Activated B cell treated with CpG ODN at 0.5 μM for 24 hours (primary cell): ENCODE measurements around the gene TOPORS. TPM values are rescaled to one million over a fixed set of nuclear protein-coding genes. Genes with fewer than 3 reads are reported as not detected.

Experiments
- ATAC-seq: fragments of 200-7000 bp; cut with Tn5 transposase; one replicate; pipeline ENCODE4 v1.10.0; 2021; ENCODE audit warnings: low read depth, mild to moderate bottlenecking, moderate library complexity
- CTCF ChIA-PET: fragments of 350-600 bp; sonication (Branson Sonifier 250); formaldehyde crosslinking; loops from one replicate; lab custom pipeline; 2021; ENCODE audit warnings: antibody characterized with exemption; lab: Charles Lee
- POLR2A ChIA-PET: fragments of 350-600 bp; sonication (Branson Sonifier 250); formaldehyde crosslinking; loops from one replicate; lab custom pipeline; 2021; ENCODE audit warnings: antibody characterized with exemption; lab: Charles Lee
- DNase-seq: peaks from one replicate; pipeline ENCODE4 v3.0.0; 2022
- H3K27ac Mint-ChIP-seq: one replicate; pipeline ENCODE4 v1.8.0; 2020; ENCODE audit warnings: mixed read lengths
- H3K27me3 Mint-ChIP-seq: one replicate; pipeline ENCODE4 v1.8.0; 2021; ENCODE audit warnings: mixed read lengths
- H3K36me3 Mint-ChIP-seq: one replicate; pipeline ENCODE4 v1.8.0; 2021; ENCODE audit warnings: low read depth, mixed read lengths
- H3K4me1 Mint-ChIP-seq: one replicate; pipeline ENCODE4 v1.8.0; 2021; ENCODE audit warnings: mixed read lengths
- H3K4me3 Mint-ChIP-seq: one replicate; pipeline ENCODE4 v1.8.0; 2020; ENCODE audit warnings: mild to moderate bottlenecking, mixed read lengths
- H3K9me3 Mint-ChIP-seq: one replicate; pipeline ENCODE4 v1.8.0; 2020; ENCODE audit warnings: mixed read lengths
- intact Hi-C: fragments of 100-400 bp; cut with micrococcal nuclease; formaldehyde crosslinking; loops from one replicate; pipeline ENCODE4 v1.15.1; 2024
- total RNA-seq: library from RNA; stranded (reverse); gene quantifications from 2 replicates; pipeline ENCODE4 v1.2.3, GENCODE V29; 2022
- TF ChIP-seq, protein P1 (sequence below): fragments of 200-600 bp; IDR thresholded peaks from one replicate; pipeline ENCODE4 v1.8.0; 2022; ENCODE audit warnings: antibody characterized with exemption, mild to moderate bottlenecking

TOPORS gene
- total RNA-seq, 1 donor from 2014 or later: 15.6 TPM

DNA sequence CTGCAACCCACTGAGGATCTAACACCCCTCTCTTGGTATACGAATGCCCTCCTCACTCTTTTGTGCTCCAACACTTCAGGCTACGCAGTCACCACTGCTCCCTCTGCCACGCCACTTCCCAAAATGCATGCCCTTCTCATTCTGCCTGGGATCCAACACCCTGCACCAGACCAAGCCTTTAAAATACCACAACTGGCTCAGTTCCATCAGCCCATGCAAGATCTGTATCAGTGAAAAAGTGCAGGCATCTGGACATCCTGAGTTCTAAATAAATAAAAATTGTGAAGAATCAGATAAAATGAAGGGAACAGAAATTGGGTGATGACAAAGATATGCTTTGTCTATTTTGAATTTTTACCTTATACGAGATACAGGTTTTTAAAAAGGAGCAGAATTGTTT is 17.9 kb upstream of the TOPORS start:
- H3K4me3 Mint-ChIP-seq: no peak overlapping the region
- CTCF ChIA-PET: no interaction called here
- intact Hi-C loops: loop anchor here (5.0 kb wide), 1 partner anchor 657 kb away; no protein-coding TSS in a partner anchor

GRCh38 chr9:32566770-32567169 is 14.4 kb upstream of the TOPORS start:
- H3K9me3 Mint-ChIP-seq: no peaks in the 10 kb centered on the region
- POLR2A ChIA-PET: no interaction called here
- CTCF ChIA-PET: interaction anchor here (1.3 kb wide), 1 partner anchor 188 kb away, joined by 7 read pairs; no protein-coding TSS in a partner anchor
- H3K4me3 Mint-ChIP-seq: no peak overlapping the region
- TF ChIP-seq, protein P1, sequence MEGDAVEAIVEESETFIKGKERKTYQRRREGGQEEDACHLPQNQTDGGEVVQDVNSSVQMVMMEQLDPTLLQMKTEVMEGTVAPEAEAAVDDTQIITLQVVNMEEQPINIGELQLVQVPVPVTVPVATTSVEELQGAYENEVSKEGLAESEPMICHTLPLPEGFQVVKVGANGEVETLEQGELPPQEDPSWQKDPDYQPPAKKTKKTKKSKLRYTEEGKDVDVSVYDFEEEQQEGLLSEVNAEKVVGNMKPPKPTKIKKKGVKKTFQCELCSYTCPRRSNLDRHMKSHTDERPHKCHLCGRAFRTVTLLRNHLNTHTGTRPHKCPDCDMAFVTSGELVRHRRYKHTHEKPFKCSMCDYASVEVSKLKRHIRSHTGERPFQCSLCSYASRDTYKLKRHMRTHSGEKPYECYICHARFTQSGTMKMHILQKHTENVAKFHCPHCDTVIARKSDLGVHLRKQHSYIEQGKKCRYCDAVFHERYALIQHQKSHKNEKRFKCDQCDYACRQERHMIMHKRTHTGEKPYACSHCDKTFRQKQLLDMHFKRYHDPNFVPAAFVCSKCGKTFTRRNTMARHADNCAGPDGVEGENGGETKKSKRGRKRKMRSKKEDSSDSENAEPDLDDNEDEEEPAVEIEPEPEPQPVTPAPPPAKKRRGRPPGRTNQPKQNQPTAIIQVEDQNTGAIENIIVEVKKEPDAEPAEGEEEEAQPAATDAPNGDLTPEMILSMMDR: no peak
- peaks cover 55% of the 10 kb centered on the region for H3K36me3 Mint-ChIP-seq
- H3K27me3 Mint-ChIP-seq: no peaks in the 10 kb centered on the region
- DNase-seq (no peak), ATAC-seq (no peak)
- H3K4me1 Mint-ChIP-seq: peaks cover 7% of the 10 kb centered on the region
- no peak overlapping the region for H3K27ac Mint-ChIP-seq
- intact Hi-C loops: no loop called here

More for the DNA sequence above, 17.9 kb upstream of the TOPORS start:
- Mint-ChIP-seq H3K27ac (no peak overlapping the region), H3K27me3 (no peaks in the 10 kb centered on the region), H3K9me3 (no peaks in the 10 kb centered on the region), H3K36me3 (peaks cover 50% of the 10 kb centered on the region), H3K4me1 (peaks cover 23% of the 10 kb centered on the region)
- ATAC-seq (no peak), DNase-seq (no peak)
- TF ChIP-seq, protein P1: no peak
- POLR2A ChIA-PET: no interaction called here

- Mint-ChIP-seq H3K27me3 (no peaks in the 10 kb centered on the region), H3K4me1 (peaks cover 5% of the 10 kb centered on the region), H3K27ac (no peak overlapping the region), H3K4me3 (no peak overlapping the region), H3K9me3 (no peaks in the 10 kb centered on the region), H3K36me3 (peaks cover 55% of the 10 kb centered on the region)
- no peak for ATAC-seq
- intact Hi-C loops: no loop called here
- TF ChIP-seq, protein P1: no peak
- ChIA-PET CTCF (interaction anchor here (0.6 to 1.3 kb wide), 2 partner anchors 134 to 187 kb away, joined by 3 to 7 read pairs; no protein-coding TSS in a partner anchor), POLR2A (no interaction called here)
- no peak for DNase-seq
Measured at GRCh38 chr9:32565967-32566366, 13.6 kb upstream of the TOPORS start.

DNA sequence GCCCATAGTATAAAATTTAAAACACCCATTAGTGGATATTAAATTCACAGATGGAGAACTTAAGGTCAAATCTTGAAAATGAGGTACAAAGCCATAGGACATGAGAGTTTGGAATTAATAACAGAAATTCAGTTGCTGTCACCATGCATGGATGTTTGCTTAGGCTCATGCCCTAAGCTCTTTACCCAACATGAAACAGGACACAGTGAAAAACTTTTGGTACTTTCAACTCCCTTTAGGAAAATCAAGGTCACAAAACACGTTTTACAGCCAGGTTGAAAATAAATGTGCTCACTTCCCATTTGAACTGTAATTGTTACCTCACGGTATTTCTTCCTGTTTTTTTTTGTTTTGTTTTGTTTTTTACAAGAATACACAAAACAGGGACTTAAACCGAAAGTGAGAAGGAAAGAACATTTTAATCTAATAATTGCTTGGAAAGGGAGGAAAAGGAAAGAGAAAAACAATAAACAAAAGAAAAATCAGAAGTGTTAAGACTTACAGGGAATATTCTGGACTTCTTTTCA is 6.1 kb upstream of the TOPORS start:
- H3K4me3 Mint-ChIP-seq: no peak overlapping the region
- no peaks in the 10 kb centered on the region for H3K9me3 Mint-ChIP-seq
- ChIA-PET CTCF (interaction anchor here (1.8 kb wide), 1 partner anchor 14 kb away, joined by 4 read pairs; no protein-coding TSS in a partner anchor), POLR2A (interaction anchor here (1.1 kb wide), 1 partner anchor 14 kb away, joined by 3 read pairs; no protein-coding TSS in a partner anchor)
- DNase-seq (no peak), ATAC-seq (no peak)
- intact Hi-C loops: loop anchor here (10.0 kb wide), 3 partner anchors 606 to 916 kb away; partner anchors contain the start of genes B4GALT1, NFX1 and NOL6
- TF ChIP-seq, protein P1: no peak
- no peak overlapping the region for H3K27ac Mint-ChIP-seq
- H3K27me3 Mint-ChIP-seq: no peaks in the 10 kb centered on the region
- peaks cover 8% of the 10 kb centered on the region for H3K36me3 Mint-ChIP-seq
- H3K4me1 Mint-ChIP-seq: peaks cover 16% of the 10 kb centered on the region

GRCh38 chr9:32554591-32554990 is 2.2 kb upstream of the TOPORS start:
- H3K9me3 Mint-ChIP-seq: no peaks in the 10 kb centered on the region
- H3K27me3 Mint-ChIP-seq: no peaks in the 10 kb centered on the region
- no peak overlapping the region for H3K27ac Mint-ChIP-seq
- ChIA-PET POLR2A (interaction anchor here (0.6 to 0.9 kb wide), 2 partner anchors 28 to 502 kb away, joined by 3 to 8 read pairs; partner anchors contain the start of gene RIGI), CTCF (interaction anchor here (1.0 to 2.4 kb wide), 3 partner anchors 18 to 175 kb away, joined by 3 to 8 read pairs (median 6); partner anchors contain the start of gene NDUFB6)
- ATAC-seq: no peak
- DNase-seq: no peak
- peaks cover 27% of the 10 kb centered on the region for H3K36me3 Mint-ChIP-seq
- TF ChIP-seq, protein P1: no peak
- intact Hi-C loops: loop anchor here (10.0 kb wide), 3 partner anchors 610 to 920 kb away; partner anchors contain the start of genes B4GALT1, NFX1 and NOL6
- no peak overlapping the region for H3K4me3 Mint-ChIP-seq
- H3K4me1 Mint-ChIP-seq: peaks cover 34% of the 10 kb centered on the region
